Activated naive CD8-positive, alpha-beta T cell treated with anti-CD3 and anti-CD28 coated beads, Interleukin-2, amount 50 U/mL, for 24 hours (primary cell): Measurements from ENCODE around the gene RBM6.

Source experiments
- ATAC-seq: fragments of 150-1000 bp; cut with Tn5 transposase; one replicate; pipeline ENCODE4 v1.10.0; 2021
- DNase-seq: peaks from one replicate; pipeline ENCODE4 v3.0.0; 2021
- H3K27ac Mint-ChIP-seq: one replicate; pipeline ENCODE4 v1.8.0; 2021; ENCODE audit warnings: mild to moderate bottlenecking, mixed read lengths
- H3K27me3 Mint-ChIP-seq: one replicate; pipeline ENCODE4 v1.8.0; 2021; ENCODE audit warnings: mixed read lengths
- H3K36me3 Mint-ChIP-seq: one replicate; pipeline ENCODE4 v1.8.0; 2021; ENCODE audit warnings: low read depth, mixed read lengths
- H3K4me1 Mint-ChIP-seq: one replicate; pipeline ENCODE4 v1.8.0; 2021; ENCODE audit warnings: mixed read lengths
- H3K4me3 Mint-ChIP-seq: one replicate; pipeline ENCODE4 v1.8.0; 2021; ENCODE audit warnings: mild to moderate bottlenecking, moderate library complexity, mixed read lengths
- H3K9me3 Mint-ChIP-seq: one replicate; pipeline ENCODE4 v1.8.0; 2021; ENCODE audit warnings: mixed read lengths

RBM6 gene

GRCh38 chr3:50126287-50127211, 186.6 kb downstream of the RBM6 start:
- no peak for DNase-seq
- Mint-ChIP-seq H3K36me3 (no peaks in the 10 kb centered on the region), H3K27ac (no peak overlapping the region), H3K27me3 (no peaks in the 10 kb centered on the region), H3K4me3 (no peak overlapping the region), H3K4me1 (no peaks in the 10 kb centered on the region), H3K9me3 (no peaks in the 10 kb centered on the region)
- ATAC-seq: no peak
